HCT116 (cell line): ENCODE results near the gene ZNF431. TPM values are rescaled to one million over a fixed set of nuclear protein-coding genes. Genes with fewer than 3 reads are reported as not detected.
A peak's percentile ranks its signal among the peaks of the same experiment; 100 is the strongest.

Experiments used
- ATAC-seq: fragments of 200-7000 bp; cut with Tn5 transposase; 2 replicates; pipeline ENCODE4 v1.9.1; 2020; ENCODE audit warnings: mild to moderate bottlenecking, moderate library complexity
- BruUV-seq: library from RNA; stranded (reverse); fragments of 400-500 nt; replicated peaks from 2 replicates; lab custom pipeline; 2021; lab: Mats Ljungman, UMichigan
- CTCF ChIA-PET: fragments of 300-600 bp; sonication (Branson Sonifier 250); formaldehyde crosslinking; loops from one replicate; lab custom pipeline; 2021; ENCODE audit warnings: antibody characterized with exemption; lab: Charles Lee
- POLR2A ChIA-PET: fragments of 300-600, 350-600 bp; sonication (Branson Sonifier 250); formaldehyde crosslinking; loops from one replicate; lab custom pipeline; 2021; ENCODE audit warnings: antibody characterized with exemption; lab: Charles Lee
- RAD21 ChIA-PET, 2 experiments: fragments of 300-600 bp; sonication (Branson Sonifier 250); formaldehyde crosslinking; loops; one replicate each; lab custom pipeline; 2023; ENCODE audit warnings: low total read pairs in 2 of 2; ENCODE audit not compliant: uncharacterized antibody in 2 of 2, unreplicated experiment in 2 of 2, low non-redundant PET in 1 of 2; lab: Charles Lee
- DNase-seq: peaks from one replicate; pipeline ENCODE4 v3.0.0-alpha.2; 2010; ENCODE audit warnings: low read depth, low spot score
- H2AFZ ChIP-seq: fragments of 200-600 bp; shearing (Covaris generic), sonication (generic); 2 replicates; pipeline ENCODE4 v1.6.1; 2017; ENCODE audit warnings: low read depth, mixed run types, mixed read lengths, antibody characterized with exemption, low read length; ENCODE audit not compliant: poor library complexity, severe bottlenecking
- H3K27ac ChIP-seq: 2 replicates; pipeline ENCODE4 v1.5.1; 2012; ENCODE audit warnings: low read depth, low read length
- H3K27me3 ChIP-seq: fragments of 200-600 bp; sonication (generic); 2 replicates; pipeline ENCODE4 v1.6.1; 2016; ENCODE audit warnings: mixed run types, low read length, mixed read lengths; ENCODE audit not compliant: insufficient read depth
- H3K36me3 ChIP-seq, 2 experiments: fragments of 200-500 bp in 1 of 2; fragments of 200-600 bp in 1 of 2; sonication (Bioruptor generic) in 1 of 2; sonication (generic) in 1 of 2; 2 replicates each; pipeline versions ENCODE4 v1.5.1 to v1.6.1; 2014 to 2016; ENCODE audit warnings: low read length in 2 of 2, inconsistent platforms in 1 of 2, mixed read lengths in 1 of 2, mixed run types in 1 of 2; ENCODE audit not compliant: insufficient read depth in 2 of 2, control insufficient read depth in 1 of 2
- H3K4me1 ChIP-seq, 2 experiments: fragments of 200-600 bp in 1 of 2; sonication (generic) in 1 of 2; 2 replicates each; pipeline versions ENCODE4 v1.5.1 to v1.6.1; 2012 to 2017; ENCODE audit warnings: low read length in 2 of 2, inconsistent platforms in 1 of 2, mild to moderate bottlenecking in 1 of 2, mixed read lengths in 1 of 2, mixed run types in 1 of 2, moderate library complexity in 1 of 2; ENCODE audit not compliant: insufficient read depth in 2 of 2, control insufficient read depth in 1 of 2
- H3K4me2 ChIP-seq: fragments of 200-600 bp; sonication (generic); 2 replicates; pipeline ENCODE4 v1.6.1; 2017; ENCODE audit warnings: mixed run types, low read length, mixed read lengths
- H3K4me3 ChIP-seq, 2 experiments: fragments of 200-600 bp in 1 of 2; sonication (generic) in 1 of 2; replicated peaks in 1 of 2; 2 replicates each; pipeline ENCODE4 v1.5.1; 2011 to 2016; ENCODE audit warnings: low read length in 2 of 2, control low read depth in 1 of 2, low read depth in 1 of 2, mild to moderate bottlenecking in 1 of 2, mixed read lengths in 1 of 2, mixed run types in 1 of 2
- H3K79me2 ChIP-seq: fragments of 200-600 bp; sonication (generic); 2 replicates; pipeline ENCODE4 v1.6.1; 2017; ENCODE audit warnings: mild to moderate bottlenecking, mixed run types, low read length, moderate library complexity, mixed read lengths; ENCODE audit not compliant: insufficient read depth
- H3K9ac ChIP-seq: fragments of 200-600 bp; sonication (generic); 2 replicates; pipeline ENCODE4 v1.6.1; 2016; ENCODE audit warnings: low read length, mixed read lengths
- H3K9me2 ChIP-seq: fragments of 200-600 bp; sonication (generic), shearing (Covaris generic); 2 replicates; pipeline ENCODE4 v1.6.1; 2017; ENCODE audit warnings: mixed run types, mild to moderate bottlenecking, moderate library complexity; ENCODE audit not compliant: insufficient read depth
- H3K9me3 ChIP-seq, 2 experiments: fragments of 200-500 bp in 1 of 2; fragments of 200-600 bp in 1 of 2; sonication (Bioruptor generic) in 1 of 2; sonication (generic) in 1 of 2; 2 replicates each; pipeline ENCODE4 v1.6.1; 2014 to 2017; ENCODE audit warnings: low read length in 2 of 2, mixed read lengths in 2 of 2, inconsistent platforms in 1 of 2, low read depth in 1 of 2, mild to moderate bottlenecking in 1 of 2, mixed run types in 1 of 2, moderate library complexity in 1 of 2; ENCODE audit not compliant: control insufficient read depth in 1 of 2, insufficient read depth in 1 of 2
- H4K20me1 ChIP-seq: fragments of 200-600 bp; sonication (generic), shearing (Covaris generic); 2 replicates; pipeline ENCODE4 v1.6.1; 2017; ENCODE audit warnings: mixed run types, mild to moderate bottlenecking, moderate library complexity; ENCODE audit not compliant: insufficient read depth
- CBX3 ChIP-seq: IDR thresholded peaks from 2 replicates; pipeline ENCODE4 v1.6.1; 2012; ENCODE audit warnings: low read depth
- ELF1 ChIP-seq: IDR thresholded peaks from 2 replicates; pipeline ENCODE4 v1.6.1; 2012; ENCODE audit warnings: low read depth, borderline replicate concordance
- JUND ChIP-seq: IDR thresholded peaks from 2 replicates; pipeline ENCODE4 v1.6.1; 2012
- POLR2A ChIP-seq: IDR thresholded peaks from 2 replicates; pipeline ENCODE4 v1.7.0; 2011; ENCODE audit warnings: borderline replicate concordance; ENCODE audit not compliant: insufficient read depth, insufficient read length; ENCODE audit errors: extremely low read depth
- RAD21 ChIP-seq: IDR thresholded peaks from 2 replicates; pipeline ENCODE4 v1.6.1; 2012; ENCODE audit warnings: low read depth, mild to moderate bottlenecking
- SP1 ChIP-seq: IDR thresholded peaks from 2 replicates; pipeline ENCODE4 v1.6.1; 2012; ENCODE audit warnings: low read depth
- ZBTB33 ChIP-seq: IDR thresholded peaks from 2 replicates; pipeline ENCODE4 v1.6.1; 2011; ENCODE audit warnings: mild to moderate bottlenecking, low read length, moderate library complexity; ENCODE audit not compliant: insufficient replicate concordance; ENCODE audit errors: extremely low read depth
- intact Hi-C: fragments of 100-400 bp; cut with micrococcal nuclease; formaldehyde crosslinking; loops from 2 replicates; pipeline ENCODE4 v1.10.0; 2022
- total RNA-seq: library from RNA; stranded (reverse); gene quantifications from one replicate; pipeline ENCODE4 v1.2.1, GENCODE V29; 2021; ENCODE audit not compliant: unreplicated experiment
- TF ChIP-seq, protein P1 (sequence below): IDR thresholded peaks from 2 replicates; pipeline ENCODE4 v1.6.1; 2012

ZNF431 gene
- total RNA-seq, 1 experiment from 2014 or later, result 9.2 TPM

GRCh38 chr19:21098291-21098690 is 43.5 kb upstream of the ZNF431 start:
- no peaks in the 10 kb centered on the region for H4K20me1 ChIP-seq
- DNase-seq (no peak), ATAC-seq (no peak)
- H3K36me3 ChIP-seq, result peaks cover 0 to 5% of the 10 kb centered on the region in 2 experiments; a peak in 1 of 4 replicates
- no peak overlapping the region for H3K9ac ChIP-seq
- POLR2A ChIA-PET, result no interaction called here
- TSS peak; percentile 25 for BruUV-seq
- no peaks in the 10 kb centered on the region for H3K27me3 ChIP-seq
- no peaks in the 10 kb centered on the region for H3K9me3 ChIP-seq
- H3K9me2 ChIP-seq, result no peaks in the 10 kb centered on the region
- TF ChIP-seq CBX3, result no peak
- RAD21 ChIA-PET, result no interaction called here
- no peak overlapping the region for H3K4me2 ChIP-seq
- intact Hi-C loops, result no loop called here
- CTCF ChIA-PET, result no interaction called here
- H3K4me3 ChIP-seq, result no peak overlapping the region
- no peaks in the 10 kb centered on the region for H3K4me1 ChIP-seq
- no peak overlapping the region for H3K27ac ChIP-seq
- H2AFZ ChIP-seq, result no peak overlapping the region
- peaks cover 7% of the 10 kb centered on the region; the same call in 1 of the 2 replicates for H3K79me2 ChIP-seq

DNA sequence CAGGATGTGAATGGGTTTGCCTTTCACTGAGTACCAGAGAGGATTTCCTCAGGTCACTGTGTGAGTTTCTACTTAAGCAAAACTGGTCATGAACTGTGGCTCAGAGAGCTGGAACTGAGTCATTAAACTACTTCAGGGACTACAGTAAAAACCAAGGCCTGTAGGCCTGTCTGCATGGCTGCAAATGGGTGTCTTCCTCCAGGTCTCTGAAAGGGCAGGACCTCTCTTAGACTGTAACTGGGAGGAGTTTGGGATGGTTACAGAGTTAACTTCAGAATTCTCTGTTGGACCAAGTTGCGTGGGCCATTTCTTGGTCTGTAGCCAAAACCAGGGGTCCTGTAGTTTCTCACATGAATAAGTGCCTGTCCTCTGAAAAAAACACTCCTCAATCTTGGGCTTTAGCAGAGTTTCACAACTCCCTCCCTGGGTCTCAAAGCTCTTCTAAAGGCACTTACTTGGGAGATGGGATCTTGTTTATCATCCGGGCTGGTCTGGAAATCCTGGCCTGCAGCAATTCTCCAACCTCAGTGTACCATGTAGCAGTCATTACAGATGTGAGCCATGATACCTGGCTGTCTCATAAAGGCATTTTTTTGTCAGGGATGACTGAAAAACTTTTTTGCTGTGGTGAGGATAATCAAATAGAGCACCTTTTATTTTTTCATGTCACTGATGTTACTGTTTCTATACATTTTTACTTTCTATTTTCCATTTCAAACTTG is 40.2 kb upstream of the ZNF431 start:
- no peak for ATAC-seq
- Histone ChIP-seq H3K4me1 (no peaks in the 10 kb centered on the region), H4K20me1 (no peaks in the 10 kb centered on the region), H3K27me3 (no peaks in the 10 kb centered on the region), H3K79me2 (peaks cover 3% of the 10 kb centered on the region; the same call in 1 of the 2 replicates), H3K4me3 (no peak overlapping the region), H2AFZ (no peak overlapping the region), H3K9me2 (no peaks in the 10 kb centered on the region), H3K36me3 (peaks cover 0 to 5% of the 10 kb centered on the region in 2 experiments; a peak in 1 of 4 replicates), H3K27ac (no peak overlapping the region), H3K4me2 (no peak overlapping the region), H3K9ac (no peak overlapping the region), H3K9me3 (no peaks in the 10 kb centered on the region)
- RAD21 ChIA-PET, result no interaction called here
- DNase-seq, result no peak
- intact Hi-C loops, result no loop called here
- POLR2A ChIA-PET, result no interaction called here
- no peak for TF ChIP-seq JUND
- TF ChIP-seq ZBTB33, result no peak
- TF ChIP-seq, protein P1, sequence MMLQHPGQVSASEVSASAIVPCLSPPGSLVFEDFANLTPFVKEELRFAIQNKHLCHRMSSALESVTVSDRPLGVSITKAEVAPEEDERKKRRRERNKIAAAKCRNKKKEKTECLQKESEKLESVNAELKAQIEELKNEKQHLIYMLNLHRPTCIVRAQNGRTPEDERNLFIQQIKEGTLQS, result no peak
- no peak for TF ChIP-seq POLR2A
- TF ChIP-seq RAD21, result no peak
- TF ChIP-seq CBX3, result no peak
- TF ChIP-seq ELF1, result no peak
- no peak for TF ChIP-seq SP1
- no TSS peak for BruUV-seq
- CTCF ChIA-PET, result no interaction called here
